Body of pancreas (tissue), 4 donors: Measurements from ENCODE around the gene CHCHD6.

Experiments used
- POLR2A ChIP-seq, 3 donors: fragments of 450-650 bp; IDR thresholded peaks; one replicate each; pipeline ENCODE4 v1.6.1; 2016; ENCODE audit warnings: antibody characterized with exemption in 3 of 3, mild to moderate bottlenecking in 2 of 3
- TF ChIP-seq, protein P1 (sequence below), 7 experiments: fragments of 450-650 bp in 4 of 7; fragments of 200-600 bp in 3 of 7; sonication (generic) in 3 of 7; IDR thresholded peaks; one replicate each; pipeline ENCODE4 v1.5.1; 2016 to 2019; ENCODE audit warnings: antibody characterized with exemption in 7 of 7

DNA sequence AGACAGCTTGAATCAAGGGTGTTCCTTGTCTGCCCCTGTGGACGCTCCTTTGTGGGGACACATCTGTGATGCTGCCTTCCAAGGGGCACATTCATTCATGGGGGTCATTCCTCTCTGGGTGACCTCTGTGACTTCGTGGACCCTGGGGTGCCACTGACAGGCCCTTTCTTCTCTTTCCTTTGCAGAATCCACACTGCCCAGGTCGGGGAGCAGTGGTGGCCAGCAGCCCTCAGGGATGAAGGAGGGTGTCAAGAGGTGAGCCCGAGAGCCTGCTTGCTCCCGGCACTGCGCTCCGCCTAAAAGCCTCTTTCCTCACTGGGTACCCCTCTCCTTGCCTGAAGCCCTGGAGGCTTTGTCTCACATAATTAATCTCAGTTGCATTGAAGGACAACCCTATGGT, 26.3 kb downstream of the CHCHD6 start:
- TF ChIP-seq, protein P1, sequence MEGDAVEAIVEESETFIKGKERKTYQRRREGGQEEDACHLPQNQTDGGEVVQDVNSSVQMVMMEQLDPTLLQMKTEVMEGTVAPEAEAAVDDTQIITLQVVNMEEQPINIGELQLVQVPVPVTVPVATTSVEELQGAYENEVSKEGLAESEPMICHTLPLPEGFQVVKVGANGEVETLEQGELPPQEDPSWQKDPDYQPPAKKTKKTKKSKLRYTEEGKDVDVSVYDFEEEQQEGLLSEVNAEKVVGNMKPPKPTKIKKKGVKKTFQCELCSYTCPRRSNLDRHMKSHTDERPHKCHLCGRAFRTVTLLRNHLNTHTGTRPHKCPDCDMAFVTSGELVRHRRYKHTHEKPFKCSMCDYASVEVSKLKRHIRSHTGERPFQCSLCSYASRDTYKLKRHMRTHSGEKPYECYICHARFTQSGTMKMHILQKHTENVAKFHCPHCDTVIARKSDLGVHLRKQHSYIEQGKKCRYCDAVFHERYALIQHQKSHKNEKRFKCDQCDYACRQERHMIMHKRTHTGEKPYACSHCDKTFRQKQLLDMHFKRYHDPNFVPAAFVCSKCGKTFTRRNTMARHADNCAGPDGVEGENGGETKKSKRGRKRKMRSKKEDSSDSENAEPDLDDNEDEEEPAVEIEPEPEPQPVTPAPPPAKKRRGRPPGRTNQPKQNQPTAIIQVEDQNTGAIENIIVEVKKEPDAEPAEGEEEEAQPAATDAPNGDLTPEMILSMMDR (IDR thresholded peaks at IDR 0.05): no peak
- TF ChIP-seq POLR2A (IDR thresholded peaks at IDR 0.05): no peak
